ENCODE data around the gene HM13.
A peak's percentile ranks its signal among the peaks of the same experiment; 100 is the strongest.

The HM13 gene

GRCh38 chr20:31475472-31476293, 38.6 kb upstream of the HM13 start:
- TF ChIP-seq, protein P1, sequence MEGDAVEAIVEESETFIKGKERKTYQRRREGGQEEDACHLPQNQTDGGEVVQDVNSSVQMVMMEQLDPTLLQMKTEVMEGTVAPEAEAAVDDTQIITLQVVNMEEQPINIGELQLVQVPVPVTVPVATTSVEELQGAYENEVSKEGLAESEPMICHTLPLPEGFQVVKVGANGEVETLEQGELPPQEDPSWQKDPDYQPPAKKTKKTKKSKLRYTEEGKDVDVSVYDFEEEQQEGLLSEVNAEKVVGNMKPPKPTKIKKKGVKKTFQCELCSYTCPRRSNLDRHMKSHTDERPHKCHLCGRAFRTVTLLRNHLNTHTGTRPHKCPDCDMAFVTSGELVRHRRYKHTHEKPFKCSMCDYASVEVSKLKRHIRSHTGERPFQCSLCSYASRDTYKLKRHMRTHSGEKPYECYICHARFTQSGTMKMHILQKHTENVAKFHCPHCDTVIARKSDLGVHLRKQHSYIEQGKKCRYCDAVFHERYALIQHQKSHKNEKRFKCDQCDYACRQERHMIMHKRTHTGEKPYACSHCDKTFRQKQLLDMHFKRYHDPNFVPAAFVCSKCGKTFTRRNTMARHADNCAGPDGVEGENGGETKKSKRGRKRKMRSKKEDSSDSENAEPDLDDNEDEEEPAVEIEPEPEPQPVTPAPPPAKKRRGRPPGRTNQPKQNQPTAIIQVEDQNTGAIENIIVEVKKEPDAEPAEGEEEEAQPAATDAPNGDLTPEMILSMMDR (IDR thresholded peaks at IDR 0.05; ENCODE audit: low read depth, low read length), result no peak
- peak overlapping the region; percentile 43 to 50 for H3K4me3 ChIP-seq (replicated peaks in 1 of 2; ENCODE audit: low read depth in 2 of 2, low read length in 2 of 2)
- no peak for DNase-seq (ENCODE audit: low read depth in 2 of 2)

- TF ChIP-seq, protein P1 (IDR thresholded peaks at IDR 0.05; ENCODE audit: low read depth, low read length), result no peak
- no peak for DNase-seq (ENCODE audit: low read depth in 2 of 2)
- no peak overlapping the region for H3K4me3 ChIP-seq (replicated peaks in 1 of 2; ENCODE audit: low read depth in 2 of 2, low read length in 2 of 2)
Measured at GRCh38 chr20:31476294-31476585, 38.0 kb upstream of the HM13 start.

- DNase-seq (ENCODE audit: low read depth in 2 of 2), result peak; percentile 28 to 65
- TF ChIP-seq, protein P1 (IDR thresholded peaks at IDR 0.05; ENCODE audit: low read depth, low read length), result no peak
- H3K4me3 ChIP-seq (replicated peaks in 1 of 2; ENCODE audit: low read depth in 2 of 2, low read length in 2 of 2), result no peak overlapping the region
Measured at GRCh38 chr20:31476643-31477215, 37.5 kb upstream of the HM13 start.

DNA sequence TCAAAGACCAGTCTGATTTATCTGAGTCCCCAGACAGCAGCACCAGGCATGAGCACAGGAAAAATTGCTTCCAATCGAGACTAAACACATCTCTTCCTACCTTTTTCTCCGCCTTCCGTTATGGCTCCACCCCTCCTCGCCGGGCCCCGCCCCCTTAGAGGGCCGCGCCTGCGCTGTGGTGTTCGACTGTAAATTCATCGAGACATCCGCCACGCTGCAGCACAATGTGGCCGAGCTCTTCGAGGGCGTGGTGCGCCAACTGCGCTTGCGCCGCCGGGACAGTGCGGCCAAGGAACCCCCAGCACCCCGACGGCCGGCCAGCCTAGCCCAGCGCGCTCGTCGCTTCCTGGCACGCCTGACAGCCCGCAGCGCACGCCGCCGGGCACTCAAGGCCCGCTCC, 30.2 kb upstream of the HM13 start:
- TF ChIP-seq, protein P1 (IDR thresholded peaks at IDR 0.05; ENCODE audit: low read depth, low read length), result no peak
- DNase-seq (ENCODE audit: low read depth in 2 of 2), result no peak
- H3K4me3 ChIP-seq (replicated peaks in 1 of 2; ENCODE audit: low read depth in 2 of 2, low read length in 2 of 2), result no peak overlapping the region

GRCh38 chr20:31485450-31486339, 28.5 kb upstream of the HM13 start:
- peak; percentile 59 to 92 for DNase-seq (ENCODE audit: low read depth in 2 of 2)
- TF ChIP-seq, protein P1 (IDR thresholded peaks at IDR 0.05; ENCODE audit: low read depth, low read length), result no peak
- peak overlapping the region; percentile 13 to 30 for H3K4me3 ChIP-seq (replicated peaks in 1 of 2; ENCODE audit: low read depth in 2 of 2, low read length in 2 of 2)

DNA sequence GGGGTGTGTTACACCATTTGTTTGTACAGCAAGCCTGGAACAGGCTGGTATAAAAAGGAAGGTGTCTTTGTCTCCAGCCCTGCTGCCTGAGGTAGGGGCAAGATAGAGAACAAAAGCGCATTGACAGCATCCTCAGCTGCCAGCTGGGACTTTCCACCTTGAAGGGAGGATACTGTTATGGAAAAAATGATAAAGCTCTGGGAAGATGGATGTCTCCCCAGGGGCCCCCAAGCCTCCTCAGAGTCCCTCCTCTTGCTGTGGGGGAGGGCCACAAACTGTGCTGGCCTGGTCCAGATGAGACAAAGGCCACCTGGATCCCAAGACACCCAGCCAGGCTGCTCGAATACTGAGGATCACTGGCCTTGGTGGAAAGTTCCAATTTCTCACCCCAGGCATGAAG, 26.1 kb upstream of the HM13 start:
- H3K4me3 ChIP-seq (replicated peaks in 1 of 2; ENCODE audit: low read depth in 2 of 2, low read length in 2 of 2), result no peak overlapping the region
- DNase-seq (ENCODE audit: low read depth in 2 of 2), result no peak
- TF ChIP-seq, protein P1 (IDR thresholded peaks at IDR 0.05; ENCODE audit: low read depth, low read length), result no peak

Data from cardiac fibroblast (primary cell).